CD8-positive, alpha-beta memory T cell (primary cell): ENCODE results near the gene OGFR. TPM values are rescaled to one million over a fixed set of nuclear protein-coding genes. Genes with fewer than 3 reads are reported as not detected.

Experiments used
- CTCF ChIA-PET: fragments of 350-600 bp; sonication (Branson Sonifier 250); formaldehyde crosslinking; loops from one replicate; lab custom pipeline; 2021; ENCODE audit warnings: antibody characterized with exemption; lab: Charles Lee
- POLR2A ChIA-PET: fragments of 350-600 bp; sonication (Branson Sonifier 250); formaldehyde crosslinking; loops from one replicate; lab custom pipeline; 2021; ENCODE audit warnings: antibody characterized with exemption; lab: Charles Lee
- DNase-seq, 5 donors: peaks; one replicate each; pipeline versions ENCODE4 v3.0.0 to v3.0.0-alpha.2; 2020 to 2022; ENCODE audit warnings: mixed read lengths in 1 of 5
- H3K27ac ChIP-seq: one replicate; pipeline ENCODE4 v1.7.0; 2013; ENCODE audit warnings: low read depth, mild to moderate bottlenecking, low read length, moderate library complexity
- H3K27me3 ChIP-seq: 2 replicates; pipeline ENCODE4 v1.7.0; 2013; ENCODE audit warnings: low read length, mild to moderate bottlenecking; ENCODE audit not compliant: insufficient read depth, poor library complexity, severe bottlenecking
- H3K36me3 ChIP-seq: 2 replicates; pipeline ENCODE4 v1.7.0; 2013; ENCODE audit warnings: mild to moderate bottlenecking, low read length, moderate library complexity; ENCODE audit not compliant: insufficient read depth
- H3K4me1 ChIP-seq: 2 replicates; pipeline ENCODE4 v1.7.0; 2013; ENCODE audit warnings: mild to moderate bottlenecking, low read length, moderate library complexity; ENCODE audit not compliant: insufficient read depth
- H3K4me3 ChIP-seq: 2 replicates; pipeline ENCODE4 v1.7.0; 2013; ENCODE audit warnings: mild to moderate bottlenecking, low read length
- H3K9me3 ChIP-seq: 2 replicates; pipeline ENCODE4 v1.7.0; 2013; ENCODE audit warnings: mild to moderate bottlenecking, low read length
- H3K27ac Mint-ChIP-seq, 8 donors: one replicate each; pipeline ENCODE4 v1.8.0; 2020 to 2021; ENCODE audit warnings: mixed read lengths in 8 of 8, mild to moderate bottlenecking in 6 of 8, inconsistent platforms in 3 of 8, moderate library complexity in 3 of 8
- H3K27me3 Mint-ChIP-seq, 2 donors: one replicate each; pipeline ENCODE4 v1.8.0; 2020 to 2021; ENCODE audit warnings: mixed read lengths in 2 of 2, mild to moderate bottlenecking in 1 of 2, moderate library complexity in 1 of 2
- H3K36me3 Mint-ChIP-seq, 3 donors: one replicate each; pipeline ENCODE4 v1.8.0; 2020 to 2021; ENCODE audit warnings: mixed read lengths in 3 of 3, inconsistent platforms in 1 of 3, mild to moderate bottlenecking in 1 of 3
- H3K4me1 Mint-ChIP-seq, 3 donors: one replicate each; pipeline ENCODE4 v1.8.0; 2020 to 2021; ENCODE audit warnings: mixed read lengths in 3 of 3, inconsistent platforms in 1 of 3, mild to moderate bottlenecking in 1 of 3
- H3K4me3 Mint-ChIP-seq, 7 donors: one replicate each; pipeline ENCODE4 v1.8.0; 2020 to 2021; ENCODE audit warnings: mixed read lengths in 7 of 7, mild to moderate bottlenecking in 6 of 7, moderate library complexity in 4 of 7, inconsistent platforms in 2 of 7
- H3K9me3 Mint-ChIP-seq, 5 donors: one replicate each; pipeline ENCODE4 v1.8.0; 2020 to 2022; ENCODE audit warnings: mixed read lengths in 5 of 5, mild to moderate bottlenecking in 3 of 5, moderate library complexity in 2 of 5, inconsistent platforms in 1 of 5
- polyA plus RNA-seq: library from polyadenylated mRNA; unstranded; fragments of 300-500 nt; fragmentation: Illumina TruSeq; gene quantifications from one replicate; pipeline ENCODE4 v1.2.3, GENCODE V29; 2021
- total RNA-seq, 2 experiments: library from RNA; stranded (reverse); gene quantifications; one replicate each; pipeline ENCODE4 v1.2.3, GENCODE V29; 2021

Gene OGFR
- total and polyA plus RNA-seq, 3 experiments from 2014 or later = 45.7 to 64.2 (median 47.9) TPM

DNA sequence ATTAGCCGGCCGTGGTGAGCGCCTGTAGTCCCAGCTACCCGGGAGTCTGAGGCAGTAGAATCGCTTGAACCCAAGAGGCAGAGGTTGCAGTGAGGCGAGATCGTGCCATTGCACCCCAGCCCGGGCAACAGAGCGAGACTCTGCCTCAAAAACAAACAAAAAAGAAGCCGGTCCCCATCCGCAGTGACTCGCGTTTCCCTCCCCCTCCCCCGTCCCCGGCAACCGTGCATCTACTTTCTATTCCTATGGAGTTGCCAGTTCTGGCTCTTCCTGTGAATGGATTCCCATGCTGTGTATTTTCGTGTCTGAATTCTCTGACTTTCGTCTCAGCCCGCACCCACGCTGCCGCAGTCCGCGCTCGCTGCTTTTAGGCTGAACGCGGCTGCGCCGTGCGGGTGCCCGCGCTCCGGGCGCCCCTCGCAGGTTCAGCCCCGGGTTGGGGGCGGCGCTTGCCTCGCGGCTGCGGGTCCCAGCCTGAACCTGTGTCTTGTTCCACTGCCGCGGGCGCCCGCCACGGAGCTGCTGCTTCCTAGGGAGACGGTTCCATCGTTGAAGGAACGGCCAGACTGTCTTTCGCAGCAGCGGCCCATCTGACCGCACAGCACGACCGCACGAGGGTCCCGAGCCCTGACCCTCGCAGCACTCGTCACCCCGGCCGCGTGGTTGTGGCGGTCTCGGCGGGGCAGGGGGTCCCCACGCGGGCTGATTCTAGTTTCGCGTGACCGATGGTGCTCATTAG, 9.4 kb upstream of the OGFR start:
- Histone ChIP-seq H3K4me1 (peaks cover 22% of the 10 kb centered on the region), H3K27me3 (no peaks in the 10 kb centered on the region), H3K27ac (peak overlapping the region; percentile 86), H3K36me3 (peaks cover 7% of the 10 kb centered on the region), H3K4me3 (peak overlapping the region; percentile 89), H3K9me3 (no peaks in the 10 kb centered on the region)
- ChIA-PET POLR2A (interaction anchor here (0.8 to 3.3 kb wide), 8 partner anchors 9 to 726 kb away, joined by 4 to 48 read pairs (median 12); partner anchors contain the start of genes OGFR, PPDPF and TCFL5), CTCF (interaction anchor here (1.3 to 4.5 kb wide), 4 partner anchors 9 to 127 kb away, joined by 3 to 31 read pairs (median 9); partner anchors contain the start of gene OGFR)
- H3K36me3 Mint-ChIP-seq = peaks cover 0 to 28% (median 0%) of the 10 kb centered on the region in 3 donors
- H3K4me3 Mint-ChIP-seq = peak overlapping the region; percentile 78 to 96 (median 86)
- DNase-seq = peak; percentile 56 to 79 (median 59)
- no peaks in the 10 kb centered on the region for H3K9me3 Mint-ChIP-seq
- no peaks in the 10 kb centered on the region for H3K27me3 Mint-ChIP-seq
- H3K4me1 Mint-ChIP-seq = peaks cover 25 to 57% (median 33%) of the 10 kb centered on the region in 3 donors
- peak overlapping the region; percentile 89 to 98 (median 96) for H3K27ac Mint-ChIP-seq

DNA sequence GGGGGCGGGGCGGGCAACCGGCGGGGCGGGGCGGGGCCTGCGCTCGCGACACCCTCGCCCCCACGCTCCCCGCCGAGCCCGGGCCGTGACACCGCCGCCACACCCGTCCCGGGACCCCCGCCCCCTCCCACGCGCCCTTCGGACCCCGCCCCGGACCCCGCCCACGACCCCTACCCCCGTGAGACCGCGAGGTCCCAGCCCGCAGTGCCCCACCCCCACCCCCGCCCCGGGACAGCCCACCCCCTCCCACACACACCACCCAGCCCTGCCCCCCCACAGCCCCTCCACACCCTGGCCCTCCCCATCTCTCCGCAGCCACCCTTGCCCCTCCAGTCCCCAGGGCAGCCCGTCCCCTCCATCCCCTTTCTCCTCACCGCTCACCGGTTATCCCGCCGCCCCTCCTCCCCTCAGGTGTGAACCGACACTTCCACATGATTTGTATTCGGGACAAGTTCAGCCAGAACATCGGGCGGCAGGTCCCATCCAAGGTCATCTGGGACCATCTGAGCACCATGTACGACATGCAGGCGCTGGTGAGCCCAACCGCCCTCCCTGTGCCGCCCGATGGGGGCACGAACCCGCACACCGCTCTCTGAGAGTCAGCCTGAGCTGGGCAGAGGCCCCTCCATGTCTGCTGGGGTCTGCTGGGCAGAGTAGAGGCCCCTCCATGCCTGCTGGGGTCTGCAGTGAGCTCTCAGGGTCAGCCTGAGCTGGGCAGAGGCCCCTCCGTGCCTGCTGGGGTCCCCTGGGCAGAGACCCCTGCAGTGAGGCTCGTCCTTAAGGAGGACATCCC, 7.7 kb upstream of the OGFR start:
- Histone ChIP-seq H3K27me3 (no peaks in the 10 kb centered on the region), H3K4me1 (peaks cover 18% of the 10 kb centered on the region), H3K4me3 (no peak overlapping the region), H3K36me3 (peaks cover 7% of the 10 kb centered on the region), H3K9me3 (no peaks in the 10 kb centered on the region), H3K27ac (no peak overlapping the region)
- Mint-ChIP-seq H3K36me3 (peaks cover 0 to 43% (median 0%) of the 10 kb centered on the region in 3 donors), H3K4me3 (peak overlapping the region; percentile 68 to 93 (median 82)), H3K27me3 (no peaks in the 10 kb centered on the region), H3K9me3 (no peaks in the 10 kb centered on the region), H3K4me1 (peaks cover 19 to 49% (median 27%) of the 10 kb centered on the region in 3 donors), H3K27ac (peak overlapping the region in 5 of 8 donors; percentile 60 to 87 (median 74))
- ChIA-PET POLR2A (interaction anchor here (0.5 to 3.3 kb wide), 9 partner anchors 8 to 410 kb away, joined by 3 to 46 read pairs (median 4); partner anchors contain the start of genes GID8, OGFR, RPS21 and TCFL5), CTCF (interaction anchor here (0.6 to 4.5 kb wide), 2 partner anchors 11 to 297 kb away, joined by 3 to 31 read pairs; no protein-coding TSS in a partner anchor)
- no peak for DNase-seq

DNA sequence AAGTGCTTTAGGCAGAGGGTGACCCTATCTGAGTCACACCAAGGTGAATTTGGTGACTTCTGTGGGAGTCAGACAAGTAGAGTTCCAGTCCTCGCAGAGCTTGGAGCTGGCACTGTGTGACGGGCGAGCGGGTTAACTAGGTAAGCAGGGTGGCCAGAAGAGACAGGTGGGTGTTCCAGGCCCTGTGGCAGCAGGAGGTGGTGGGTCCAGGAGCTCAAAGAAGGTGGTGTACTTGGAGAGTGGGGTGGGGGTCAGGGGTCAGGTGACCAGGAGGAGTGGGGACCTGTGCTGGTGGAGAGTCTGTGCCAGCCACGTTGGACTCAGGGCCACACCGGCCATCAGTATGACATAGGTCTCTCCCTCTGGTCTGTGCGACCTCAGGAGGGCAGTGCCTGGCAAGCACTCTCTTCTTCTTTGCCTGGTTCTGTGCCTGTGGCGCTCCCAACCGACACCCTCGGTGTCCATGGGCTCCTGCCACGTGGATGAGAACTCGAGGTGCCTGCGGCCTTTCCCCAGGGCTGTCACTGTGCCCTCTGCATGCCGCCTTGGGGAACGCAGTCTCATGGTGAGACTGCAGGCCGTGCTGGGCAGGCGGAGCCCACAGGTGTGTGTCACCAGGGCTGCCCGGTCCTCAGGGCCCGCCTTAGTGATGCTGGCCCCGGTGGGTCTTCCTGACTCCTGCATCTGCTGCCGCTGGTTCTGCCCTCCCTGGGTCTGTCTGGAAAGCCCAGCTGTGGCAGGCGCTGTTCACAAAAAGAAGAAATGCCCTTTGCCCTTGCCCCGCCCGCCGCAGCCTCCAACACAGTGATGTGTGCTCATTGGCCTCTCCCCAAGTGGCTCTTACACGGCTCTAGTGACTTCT, 6.7 kb upstream of the OGFR start:
- no peak overlapping the region for H3K4me3 ChIP-seq
- H3K9me3 ChIP-seq = no peaks in the 10 kb centered on the region
- H3K36me3 ChIP-seq = peaks cover 7% of the 10 kb centered on the region
- H3K27me3 ChIP-seq = no peaks in the 10 kb centered on the region
- no peak overlapping the region for H3K27ac ChIP-seq
- DNase-seq = no peak
- peaks cover 0 to 43% (median 0%) of the 10 kb centered on the region in 3 donors for H3K36me3 Mint-ChIP-seq
- H3K9me3 Mint-ChIP-seq = no peaks in the 10 kb centered on the region
- no peaks in the 10 kb centered on the region for H3K27me3 Mint-ChIP-seq
- peak overlapping the region; percentile 68 to 93 (median 82) for H3K4me3 Mint-ChIP-seq
- H3K4me1 Mint-ChIP-seq = peaks cover 19 to 40% (median 25%) of the 10 kb centered on the region in 3 donors
- CTCF ChIA-PET = interaction anchor here (1.3 to 4.5 kb wide), 2 partner anchors 10 to 11 kb away, joined by 4 to 31 read pairs; no protein-coding TSS in a partner anchor
- peaks cover 18% of the 10 kb centered on the region for H3K4me1 ChIP-seq
- peak overlapping the region; percentile 66 to 91 (median 83) for H3K27ac Mint-ChIP-seq
- POLR2A ChIA-PET = interaction anchor here (0.7 kb wide), 1 partner anchor 64 kb away, joined by 3 read pairs; no protein-coding TSS in a partner anchor

DNA sequence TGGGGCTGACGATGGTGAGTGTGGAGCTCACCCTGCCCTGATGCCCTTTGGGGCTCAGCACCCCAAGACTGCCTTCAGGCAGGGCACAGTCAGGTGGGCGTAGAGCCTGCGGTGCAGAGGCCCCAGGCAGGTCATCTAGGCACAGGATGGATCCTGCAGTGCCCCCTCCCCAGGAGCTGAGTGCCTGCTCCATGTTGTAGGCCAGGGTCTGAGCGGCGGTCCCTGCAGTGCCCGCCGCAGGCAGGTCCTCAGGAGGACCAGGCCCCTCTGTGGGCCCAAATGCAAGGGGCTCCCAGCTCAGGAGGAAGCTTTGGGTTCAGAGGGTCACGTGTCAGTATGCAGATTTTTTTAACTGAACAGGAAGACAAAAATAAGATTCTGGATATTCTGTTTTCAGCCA, 5.6 kb upstream of the OGFR start:
- H3K9me3 Mint-ChIP-seq = no peaks in the 10 kb centered on the region
- no peaks in the 10 kb centered on the region for H3K9me3 ChIP-seq
- peaks cover 14 to 35% (median 24%) of the 10 kb centered on the region in 3 donors for H3K4me1 Mint-ChIP-seq
- ChIA-PET POLR2A (no interaction called here), CTCF (interaction anchor here (1.3 kb wide), 1 partner anchor 10 kb away, joined by 4 read pairs; no protein-coding TSS in a partner anchor)
- H3K36me3 ChIP-seq = peaks cover 7% of the 10 kb centered on the region
- peaks cover 14% of the 10 kb centered on the region for H3K4me1 ChIP-seq
- H3K4me3 ChIP-seq = no peak overlapping the region
- peaks cover 0 to 45% (median 0%) of the 10 kb centered on the region in 3 donors for H3K36me3 Mint-ChIP-seq
- H3K27ac ChIP-seq = no peak overlapping the region
- DNase-seq = no peak
- peak overlapping the region in 1 of 8 donors; percentile 14 for H3K27ac Mint-ChIP-seq
- H3K27me3 ChIP-seq = no peaks in the 10 kb centered on the region
- H3K27me3 Mint-ChIP-seq = peaks cover 0 to 3% of the 10 kb centered on the region in 2 donors
- peak overlapping the region in 1 of 7 donors; percentile 85 for H3K4me3 Mint-ChIP-seq

DNA sequence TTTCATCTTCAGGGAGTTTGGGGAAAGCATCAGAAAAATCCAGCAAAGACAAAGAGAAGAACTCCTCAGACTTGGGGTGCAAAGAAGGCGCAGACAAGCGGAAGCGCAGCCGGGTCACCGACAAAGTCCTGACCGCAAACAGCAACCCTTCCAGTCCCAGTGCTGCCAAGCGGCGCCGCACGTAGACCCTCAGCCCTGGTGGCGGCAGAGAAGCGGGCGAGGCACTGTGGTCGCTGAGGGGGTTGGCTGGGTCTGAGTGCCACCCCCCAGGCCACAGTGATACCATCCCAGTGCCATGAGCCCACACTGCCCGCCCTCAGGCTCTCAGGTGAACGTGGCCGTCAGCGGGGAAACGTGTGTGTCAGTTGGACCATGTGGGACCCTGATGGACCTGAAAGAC, 5.2 kb upstream of the OGFR start:
- peaks cover 0 to 48% (median 0%) of the 10 kb centered on the region in 3 donors for H3K36me3 Mint-ChIP-seq

DNA sequence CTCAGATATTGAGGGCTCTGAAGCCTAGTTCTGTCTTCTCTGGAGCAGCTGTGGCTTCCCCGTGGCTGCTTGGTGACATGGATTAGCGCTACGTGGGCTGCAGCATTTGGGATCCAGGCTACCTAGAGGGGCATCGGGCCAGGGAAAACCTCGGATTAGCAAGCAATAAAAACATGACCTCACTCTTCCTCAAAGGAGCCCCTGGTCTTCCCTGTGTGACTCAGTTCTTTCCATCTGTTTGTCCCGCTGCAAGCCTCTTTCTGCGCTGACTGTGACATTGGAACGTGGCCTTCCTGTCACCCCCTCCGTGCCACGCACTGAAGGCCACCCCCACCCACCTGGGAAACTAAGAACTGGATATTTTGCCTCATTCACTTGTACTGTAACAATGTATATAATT, 4.8 kb upstream of the OGFR start:
- peaks cover 18 to 33% (median 23%) of the 10 kb centered on the region in 3 donors for H3K4me1 Mint-ChIP-seq
- no peak overlapping the region for H3K27ac ChIP-seq
- CTCF ChIA-PET = no interaction called here
- H3K4me3 Mint-ChIP-seq = peak overlapping the region in 3 of 7 donors; percentile 11 to 88 (median 32)
- H3K9me3 ChIP-seq = no peaks in the 10 kb centered on the region
- no peak for DNase-seq
- H3K27me3 ChIP-seq = no peaks in the 10 kb centered on the region
- H3K9me3 Mint-ChIP-seq = no peaks in the 10 kb centered on the region
- H3K4me1 ChIP-seq = peaks cover 16% of the 10 kb centered on the region
- peak overlapping the region in 3 of 8 donors; percentile 38 to 70 (median 47) for H3K27ac Mint-ChIP-seq
- H3K36me3 ChIP-seq = peaks cover 7% of the 10 kb centered on the region
- no peak overlapping the region for H3K4me3 ChIP-seq
- peaks cover 0 to 3% of the 10 kb centered on the region in 2 donors for H3K27me3 Mint-ChIP-seq
- H3K36me3 Mint-ChIP-seq = peaks cover 0 to 50% (median 0%) of the 10 kb centered on the region in 3 donors
- POLR2A ChIA-PET = no interaction called here

More for the DNA sequence above, 5.2 kb upstream of the OGFR start:
- no peaks in the 10 kb centered on the region for H3K9me3 ChIP-seq
- no peak overlapping the region for H3K4me3 ChIP-seq
- no peak for DNase-seq
- Mint-ChIP-seq H3K4me1 (peaks cover 18 to 37% (median 27%) of the 10 kb centered on the region in 3 donors), H3K9me3 (no peaks in the 10 kb centered on the region), H3K27me3 (peaks cover 0 to 3% of the 10 kb centered on the region in 2 donors), H3K27ac (peak overlapping the region in 3 of 8 donors; percentile 14 to 70 (median 47)), H3K4me3 (peak overlapping the region in 2 of 7 donors; percentile 11 to 88)
- peaks cover 16% of the 10 kb centered on the region for H3K4me1 ChIP-seq
- no peaks in the 10 kb centered on the region for H3K27me3 ChIP-seq
- POLR2A ChIA-PET = no interaction called here
- peaks cover 7% of the 10 kb centered on the region for H3K36me3 ChIP-seq
- CTCF ChIA-PET = interaction anchor here (1.3 kb wide), 1 partner anchor 9 kb away, joined by 4 read pairs; no protein-coding TSS in a partner anchor
- H3K27ac ChIP-seq = no peak overlapping the region
